ENCODE data around the gene ZDHHC12. TPM values are rescaled to one million over a fixed set of nuclear protein-coding genes. Genes with fewer than 3 reads are reported as not detected.

Gene ZDHHC12
- total and polyA plus RNA-seq, 4 donors: 24.7 to 48.2 (median 30.3) TPM

DNA sequence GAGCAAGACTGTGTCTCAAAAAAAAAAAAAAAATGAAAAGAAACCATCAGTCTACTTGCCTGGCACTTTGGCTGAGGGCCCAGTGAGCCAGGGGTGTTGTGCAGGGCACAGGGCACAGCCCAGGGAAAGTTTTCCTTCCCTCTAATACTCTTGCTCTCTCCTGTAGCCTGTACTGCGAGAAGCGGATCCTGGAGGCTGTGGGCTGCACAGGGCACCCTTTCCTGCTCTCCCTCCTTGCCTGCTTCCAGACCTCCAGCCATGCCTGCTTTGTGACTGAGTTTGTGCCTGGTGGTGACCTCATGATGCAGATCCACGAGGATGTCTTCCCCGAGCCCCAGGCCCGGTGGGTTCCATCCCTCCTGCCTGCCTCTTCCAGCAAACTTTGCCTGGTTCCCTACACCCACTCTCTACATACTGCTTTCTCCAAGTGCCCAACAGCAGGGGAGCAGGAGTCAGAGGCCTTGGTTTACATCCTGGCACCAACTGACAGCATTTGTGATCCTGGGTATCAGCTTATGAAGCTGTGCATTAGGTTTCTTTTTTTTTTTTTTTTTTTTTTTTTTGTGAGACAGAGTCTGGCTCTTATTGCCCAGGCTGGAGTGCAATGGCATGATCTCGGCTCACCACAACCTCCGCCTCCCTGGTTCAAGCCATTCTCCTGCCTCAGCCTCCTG, 7.2 kb downstream of the ZDHHC12 start:
- no peak overlapping the region for H3K9ac ChIP-seq (ENCODE audit: low read depth in 1 of 2, low read length in 2 of 2)
- H3K27ac ChIP-seq (ENCODE audit: low read depth in 1 of 2, low read length in 2 of 2): no peak overlapping the region
- no peaks in the 10 kb centered on the region for H3K9me3 ChIP-seq (ENCODE audit: control insufficient read depth in 4 of 4, low read length in 3 of 4)
- H3K27me3 ChIP-seq (ENCODE audit: control insufficient read depth in 4 of 4, insufficient read depth in 4 of 4, low read length in 3 of 4): no peaks in the 10 kb centered on the region
- WGBS: 91% methylated on average over 7 of the region's 7 CpGs
- TF ChIP-seq JUND (IDR thresholded peaks at IDR 0.05): no peak
- no peak for TF ChIP-seq GABPA (IDR thresholded peaks at IDR 0.05 in 1 of 2, conservative IDR thresholded peaks at IDR 0.05 in 1 of 2)
- TF ChIP-seq YY1 (IDR thresholded peaks at IDR 0.05): no peak
- TF ChIP-seq TAF1 (conservative IDR thresholded peaks at IDR 0.05): no peak
- TF ChIP-seq ATF3 (IDR thresholded peaks at IDR 0.05): no peak
- TF ChIP-seq, protein P1, sequence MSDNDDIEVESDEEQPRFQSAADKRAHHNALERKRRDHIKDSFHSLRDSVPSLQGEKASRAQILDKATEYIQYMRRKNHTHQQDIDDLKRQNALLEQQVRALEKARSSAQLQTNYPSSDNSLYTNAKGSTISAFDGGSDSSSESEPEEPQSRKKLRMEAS (IDR thresholded peaks at IDR 0.05): no peak
- no peak for TF ChIP-seq FOXA1 (IDR thresholded peaks at IDR 0.05)
- no peak for TF ChIP-seq HNF4A (conservative IDR thresholded peaks at IDR 0.05)
- TF ChIP-seq RAD21 (IDR thresholded peaks at IDR 0.05): no peak
- no peak for TF ChIP-seq CTCF (IDR thresholded peaks at IDR 0.05; ENCODE audit: low read depth, low read length, missing input control)
- TF ChIP-seq HNF4G (IDR thresholded peaks at IDR 0.05): no peak
- no peak for TF ChIP-seq ZBTB33 (IDR thresholded peaks at IDR 0.05)
- TF ChIP-seq, protein P2, sequence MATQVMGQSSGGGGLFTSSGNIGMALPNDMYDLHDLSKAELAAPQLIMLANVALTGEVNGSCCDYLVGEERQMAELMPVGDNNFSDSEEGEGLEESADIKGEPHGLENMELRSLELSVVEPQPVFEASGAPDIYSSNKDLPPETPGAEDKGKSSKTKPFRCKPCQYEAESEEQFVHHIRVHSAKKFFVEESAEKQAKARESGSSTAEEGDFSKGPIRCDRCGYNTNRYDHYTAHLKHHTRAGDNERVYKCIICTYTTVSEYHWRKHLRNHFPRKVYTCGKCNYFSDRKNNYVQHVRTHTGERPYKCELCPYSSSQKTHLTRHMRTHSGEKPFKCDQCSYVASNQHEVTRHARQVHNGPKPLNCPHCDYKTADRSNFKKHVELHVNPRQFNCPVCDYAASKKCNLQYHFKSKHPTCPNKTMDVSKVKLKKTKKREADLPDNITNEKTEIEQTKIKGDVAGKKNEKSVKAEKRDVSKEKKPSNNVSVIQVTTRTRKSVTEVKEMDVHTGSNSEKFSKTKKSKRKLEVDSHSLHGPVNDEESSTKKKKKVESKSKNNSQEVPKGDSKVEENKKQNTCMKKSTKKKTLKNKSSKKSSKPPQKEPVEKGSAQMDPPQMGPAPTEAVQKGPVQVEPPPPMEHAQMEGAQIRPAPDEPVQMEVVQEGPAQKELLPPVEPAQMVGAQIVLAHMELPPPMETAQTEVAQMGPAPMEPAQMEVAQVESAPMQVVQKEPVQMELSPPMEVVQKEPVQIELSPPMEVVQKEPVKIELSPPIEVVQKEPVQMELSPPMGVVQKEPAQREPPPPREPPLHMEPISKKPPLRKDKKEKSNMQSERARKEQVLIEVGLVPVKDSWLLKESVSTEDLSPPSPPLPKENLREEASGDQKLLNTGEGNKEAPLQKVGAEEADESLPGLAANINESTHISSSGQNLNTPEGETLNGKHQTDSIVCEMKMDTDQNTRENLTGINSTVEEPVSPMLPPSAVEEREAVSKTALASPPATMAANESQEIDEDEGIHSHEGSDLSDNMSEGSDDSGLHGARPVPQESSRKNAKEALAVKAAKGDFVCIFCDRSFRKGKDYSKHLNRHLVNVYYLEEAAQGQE (IDR thresholded peaks at IDR 0.05): no peak
- TF ChIP-seq RXRA (IDR thresholded peaks at IDR 0.05): no peak
- H3K4me1 ChIP-seq (ENCODE audit: control insufficient read depth in 4 of 4, insufficient read depth in 4 of 4, low read length in 3 of 4): no peaks in the 10 kb centered on the region
- peaks cover 0 to 5% (median under 1%) of the 10 kb centered on the region in 4 donors for H3K36me3 ChIP-seq (ENCODE audit: control insufficient read depth in 4 of 4, insufficient read depth in 3 of 4, low read depth in 1 of 4, low read length in 3 of 4)
- no peak overlapping the region for H3K4me3 ChIP-seq (ENCODE audit: low read depth in 1 of 3, low read length in 3 of 3)
- DNase-seq (ENCODE audit: low spot score): no peak

- H3K36me3 ChIP-seq (ENCODE audit: control insufficient read depth in 4 of 4, insufficient read depth in 3 of 4, low read depth in 1 of 4, low read length in 3 of 4): no peaks in the 10 kb centered on the region
- TF ChIP-seq SP1 (IDR thresholded peaks at IDR 0.05) (no peak), NR2F2 (IDR thresholded peaks at IDR 0.05) (no peak), HNF4G (IDR thresholded peaks at IDR 0.05) (no peak), FOXA2 (IDR thresholded peaks at IDR 0.05) (no peak), YY1 (IDR thresholded peaks at IDR 0.05) (no peak), FOXA1 (IDR thresholded peaks at IDR 0.05) (no peak), GABPA (IDR thresholded peaks at IDR 0.05 in 1 of 2, conservative IDR thresholded peaks at IDR 0.05 in 1 of 2) (no peak), TAF1 (conservative IDR thresholded peaks at IDR 0.05) (no peak), ATF3 (IDR thresholded peaks at IDR 0.05) (no peak), HNF4A (conservative IDR thresholded peaks at IDR 0.05) (no peak), RAD21 (IDR thresholded peaks at IDR 0.05) (no peak), EGR1 (IDR thresholded peaks at IDR 0.05; ENCODE audit: low read depth in 2 of 2) (no peak), JUND (IDR thresholded peaks at IDR 0.05) (no peak), RXRA (IDR thresholded peaks at IDR 0.05) (no peak)
- TF ChIP-seq, protein P2 (IDR thresholded peaks at IDR 0.05): no peak
- H3K27me3 ChIP-seq (ENCODE audit: control insufficient read depth in 4 of 4, insufficient read depth in 4 of 4, low read length in 3 of 4): no peaks in the 10 kb centered on the region
- WGBS: 97% methylated on average over 6 of the region's 6 CpGs
- H3K4me3 ChIP-seq (ENCODE audit: low read depth in 1 of 3, low read length in 3 of 3): no peak overlapping the region
- DNase-seq (ENCODE audit: low spot score): no peak
- H3K4me1 ChIP-seq (ENCODE audit: control insufficient read depth in 4 of 4, insufficient read depth in 4 of 4, low read length in 3 of 4): no peaks in the 10 kb centered on the region
- no peaks in the 10 kb centered on the region for H3K9me3 ChIP-seq (ENCODE audit: control insufficient read depth in 4 of 4, low read length in 3 of 4)
- no peak overlapping the region for H3K9ac ChIP-seq (ENCODE audit: low read depth in 1 of 2, low read length in 2 of 2)
- no peak overlapping the region for H3K27ac ChIP-seq (ENCODE audit: low read depth in 1 of 2, low read length in 2 of 2)
Observed at GRCh38 chr9:128715436-128715750, 8.5 kb downstream of the ZDHHC12 start.

Data from liver (tissue), 9 donors.